NT2/D1 (cell line): ENCODE measurements around the gene FBLN2.

Source experiments
- DNase-seq: peaks from one replicate; pipeline ENCODE4 v3.0.0-alpha.2; 2011; ENCODE audit warnings: low read depth, low spot score
- H3K27me3 ChIP-seq: 2 replicates; pipeline ENCODE4 v1.6.0; 2011; ENCODE audit warnings: mild to moderate bottlenecking; ENCODE audit not compliant: insufficient read length, insufficient read depth
- H3K36me3 ChIP-seq: 2 replicates; pipeline ENCODE4 v1.6.1; 2011; ENCODE audit warnings: mild to moderate bottlenecking, low read length, mixed read lengths; ENCODE audit not compliant: insufficient read depth, insufficient read length
- H3K4me1 ChIP-seq: 2 replicates; pipeline ENCODE4 v1.5.1; 2011; ENCODE audit not compliant: insufficient read depth, insufficient read length
- H3K4me3 ChIP-seq: 2 replicates; pipeline ENCODE4 v1.5.1; 2011; ENCODE audit warnings: low read depth; ENCODE audit not compliant: insufficient read length
- H3K9ac ChIP-seq: 2 replicates; pipeline ENCODE4 v1.6.0; 2011; ENCODE audit warnings: low read depth; ENCODE audit not compliant: insufficient read length
- H3K9me3 ChIP-seq: 2 replicates; pipeline ENCODE4 v1.5.1; 2011; ENCODE audit warnings: mild to moderate bottlenecking, low read length; ENCODE audit not compliant: insufficient read depth
- SUZ12 ChIP-seq: IDR thresholded peaks from 2 replicates; pipeline ENCODE4 v1.6.1; 2011; ENCODE audit not compliant: insufficient read length, insufficient read depth; ENCODE audit errors: extremely low read depth
- YY1 ChIP-seq: IDR thresholded peaks from 2 replicates; pipeline ENCODE4 v1.6.1; 2011; ENCODE audit not compliant: insufficient read length, insufficient read depth
- ZNF274 ChIP-seq: IDR thresholded peaks from 2 replicates; pipeline ENCODE4 v1.6.1; 2011; ENCODE audit warnings: mild to moderate bottlenecking, low read depth, low read length

Gene FBLN2

GRCh38 chr3:13670292-13670691, 121.4 kb downstream of the FBLN2 start:
- DNase-seq: no peak
- no peaks in the 10 kb centered on the region for H3K36me3 ChIP-seq
- no peak for TF ChIP-seq SUZ12
- no peak for TF ChIP-seq ZNF274
- no peak for TF ChIP-seq YY1
- no peaks in the 10 kb centered on the region for H3K9me3 ChIP-seq
- no peak overlapping the region for H3K4me3 ChIP-seq
- peaks cover 7% of the 10 kb centered on the region for H3K4me1 ChIP-seq
- no peak overlapping the region for H3K9ac ChIP-seq
- H3K27me3 ChIP-seq: no peaks in the 10 kb centered on the region

GRCh38 chr3:13671482-13672233, 122.7 kb downstream of the FBLN2 start:
- no peak for TF ChIP-seq SUZ12
- TF ChIP-seq YY1: no peak
- no peak for TF ChIP-seq ZNF274
- DNase-seq: no peak
- H3K9ac ChIP-seq: no peak overlapping the region
- H3K4me3 ChIP-seq: no peak overlapping the region
- H3K27me3 ChIP-seq: no peaks in the 10 kb centered on the region
- no peaks in the 10 kb centered on the region for H3K9me3 ChIP-seq
- H3K36me3 ChIP-seq: no peaks in the 10 kb centered on the region
- peaks cover 7% of the 10 kb centered on the region for H3K4me1 ChIP-seq

- Histone ChIP-seq H3K4me3 (no peak overlapping the region), H3K27me3 (no peaks in the 10 kb centered on the region), H3K4me1 (peaks cover 7% of the 10 kb centered on the region), H3K36me3 (no peaks in the 10 kb centered on the region), H3K9me3 (no peaks in the 10 kb centered on the region), H3K9ac (no peak overlapping the region)
- peak; percentile 36 for DNase-seq
- TF ChIP-seq ZNF274 (no peak), YY1 (no peak), SUZ12 (no peak)
Measured at GRCh38 chr3:13673207-13673606, 124.3 kb downstream of the FBLN2 start.

GRCh38 chr3:13674538-13675185, 125.7 kb downstream of the FBLN2 start:
- DNase-seq: no peak
- no peaks in the 10 kb centered on the region for H3K36me3 ChIP-seq
- no peak overlapping the region for H3K4me3 ChIP-seq
- H3K27me3 ChIP-seq: no peaks in the 10 kb centered on the region
- TF ChIP-seq ZNF274: no peak
- TF ChIP-seq YY1: no peak
- TF ChIP-seq SUZ12: no peak
- H3K9me3 ChIP-seq: no peaks in the 10 kb centered on the region
- peaks cover 7% of the 10 kb centered on the region for H3K4me1 ChIP-seq
- H3K9ac ChIP-seq: no peak overlapping the region

GRCh38 chr3:13676356-13677017, 127.6 kb downstream of the FBLN2 start:
- TF ChIP-seq ZNF274 (no peak), YY1 (no peak)
- Histone ChIP-seq H3K9ac (no peak overlapping the region), H3K4me3 (no peak overlapping the region), H3K4me1 (peaks cover 7% of the 10 kb centered on the region), H3K36me3 (no peaks in the 10 kb centered on the region), H3K27me3 (peaks cover 2% of the 10 kb centered on the region), H3K9me3 (no peaks in the 10 kb centered on the region)
- no peak for DNase-seq

- Histone ChIP-seq H3K9ac (no peak overlapping the region), H3K9me3 (no peaks in the 10 kb centered on the region), H3K4me1 (peaks cover 7% of the 10 kb centered on the region), H3K36me3 (no peaks in the 10 kb centered on the region), H3K27me3 (peaks cover 2% of the 10 kb centered on the region), H3K4me3 (no peak overlapping the region)
- no peak for DNase-seq
- no peak for TF ChIP-seq SUZ12
- no peak for TF ChIP-seq ZNF274
- no peak for TF ChIP-seq YY1
Measured at GRCh38 chr3:13677272-13677671, 128.3 kb downstream of the FBLN2 start.

- Histone ChIP-seq H3K36me3 (no peaks in the 10 kb centered on the region), H3K27me3 (peaks cover 2% of the 10 kb centered on the region), H3K4me1 (peaks cover 5% of the 10 kb centered on the region), H3K4me3 (no peak overlapping the region), H3K9ac (no peak overlapping the region), H3K9me3 (no peaks in the 10 kb centered on the region)
- DNase-seq: no peak
- TF ChIP-seq ZNF274 (no peak), YY1 (no peak), SUZ12 (no peak)
Measured at GRCh38 chr3:13681931-13682330, 133.0 kb downstream of the FBLN2 start.
